Brain microvascular endothelial cell (primary cell): ENCODE results near the gene PPP5C.

ENCODE experiments used
- DNase-seq: peaks from one replicate; pipeline ENCODE4 v3.0.0-alpha.2; 2020
- H3K27ac ChIP-seq: fragments of 250-450 bp; sonication (Bioruptor Pico); 2 replicates; pipeline ENCODE4 v1.5.1; 2020; ENCODE audit warnings: mild to moderate bottlenecking, moderate library complexity
- H3K27me3 ChIP-seq: fragments of 250-450 bp; sonication (Bioruptor Pico); replicated peaks from 2 replicates; pipeline ENCODE4 v1.5.1; 2020; ENCODE audit warnings: mild to moderate bottlenecking
- H3K36me3 ChIP-seq: fragments of 250-450 bp; sonication (Bioruptor Pico); replicated peaks from 2 replicates; pipeline ENCODE4 v1.5.1; 2020; ENCODE audit warnings: mild to moderate bottlenecking
- H3K4me3 ChIP-seq: 2 replicates; pipeline ENCODE4 v1.5.1; 2011; ENCODE audit warnings: low read depth, mild to moderate bottlenecking, control low read depth, low read length, moderate library complexity
- CTCF ChIP-seq: IDR thresholded peaks from 2 replicates; pipeline ENCODE4 v1.5.1; 2011; ENCODE audit warnings: low read depth, mild to moderate bottlenecking, moderate library complexity, low read length, control low read depth, inconsistent platforms; ENCODE audit errors: missing control alignments
- in situ Hi-C: cut with HindIII; loops from 2 replicates; pipeline ENCODE4 v1.10.0; 2017; ENCODE audit warnings: low sequenced_read_pairs, low pct_ligation_motif_present

The PPP5C gene

GRCh38 chr19:46350029-46350757, 3.3 kb downstream of the PPP5C start:
- TF ChIP-seq CTCF = no peak
- Histone ChIP-seq H3K4me3 (no peak overlapping the region), H3K27ac (peak overlapping the region; percentile 72), H3K36me3 (peaks cover 17% of the 10 kb centered on the region), H3K27me3 (no peaks in the 10 kb centered on the region)
- no peak for DNase-seq
- in situ Hi-C loops = no loop called here

- Histone ChIP-seq H3K27ac (peak overlapping the region; percentile 72), H3K27me3 (no peaks in the 10 kb centered on the region), H3K36me3 (peaks cover 19% of the 10 kb centered on the region), H3K4me3 (no peak overlapping the region)
- in situ Hi-C loops = no loop called here
- no peak for DNase-seq
- TF ChIP-seq CTCF = no peak
Measured at GRCh38 chr19:46350758-46351159, 3.9 kb downstream of the PPP5C start.

DNA sequence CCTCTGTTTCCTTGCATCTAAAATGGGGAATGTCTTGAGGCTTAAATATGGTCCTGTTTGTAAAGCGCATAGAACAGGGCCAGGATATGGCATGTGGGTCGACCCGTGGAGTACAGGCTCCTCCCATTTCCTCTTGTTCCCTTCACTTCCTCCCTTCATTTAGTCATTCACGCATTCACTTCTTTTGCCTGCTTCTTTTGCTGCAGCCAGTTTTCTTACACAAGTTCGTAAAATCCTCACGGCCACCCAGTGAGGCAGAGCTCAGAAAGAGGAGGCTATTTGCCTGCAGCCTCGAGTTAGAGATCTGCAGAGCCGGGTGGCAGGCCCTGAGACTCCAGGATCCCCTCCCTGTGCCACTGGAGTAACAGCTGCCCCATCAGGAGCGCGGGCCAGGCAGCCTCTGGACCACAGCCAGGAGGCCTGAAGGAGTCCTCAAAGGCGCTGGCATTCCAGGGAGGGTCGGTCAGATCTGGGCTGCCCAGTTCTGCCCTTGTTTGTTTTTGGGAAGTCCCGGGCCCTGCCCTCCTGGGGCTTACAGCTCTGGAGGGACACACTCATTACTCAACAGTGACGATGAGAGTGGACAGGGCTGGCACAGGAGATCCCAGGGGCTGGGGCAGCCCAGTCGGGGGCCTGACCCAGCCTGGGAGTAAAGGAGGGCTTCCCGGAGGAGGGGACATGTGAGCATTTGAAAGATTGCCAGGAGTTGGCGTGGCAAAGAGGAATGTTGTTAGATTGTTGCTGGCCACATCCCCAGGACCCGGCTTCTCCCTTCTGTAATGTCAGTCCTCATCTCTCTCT, 4.6 kb downstream of the PPP5C start:
- Histone ChIP-seq H3K4me3 (no peak overlapping the region), H3K36me3 (peaks cover 20% of the 10 kb centered on the region), H3K27ac (peak overlapping the region; percentile 72), H3K27me3 (no peaks in the 10 kb centered on the region)
- in situ Hi-C loops = no loop called here
- TF ChIP-seq CTCF = no peak
- peak; percentile 63 for DNase-seq

DNA sequence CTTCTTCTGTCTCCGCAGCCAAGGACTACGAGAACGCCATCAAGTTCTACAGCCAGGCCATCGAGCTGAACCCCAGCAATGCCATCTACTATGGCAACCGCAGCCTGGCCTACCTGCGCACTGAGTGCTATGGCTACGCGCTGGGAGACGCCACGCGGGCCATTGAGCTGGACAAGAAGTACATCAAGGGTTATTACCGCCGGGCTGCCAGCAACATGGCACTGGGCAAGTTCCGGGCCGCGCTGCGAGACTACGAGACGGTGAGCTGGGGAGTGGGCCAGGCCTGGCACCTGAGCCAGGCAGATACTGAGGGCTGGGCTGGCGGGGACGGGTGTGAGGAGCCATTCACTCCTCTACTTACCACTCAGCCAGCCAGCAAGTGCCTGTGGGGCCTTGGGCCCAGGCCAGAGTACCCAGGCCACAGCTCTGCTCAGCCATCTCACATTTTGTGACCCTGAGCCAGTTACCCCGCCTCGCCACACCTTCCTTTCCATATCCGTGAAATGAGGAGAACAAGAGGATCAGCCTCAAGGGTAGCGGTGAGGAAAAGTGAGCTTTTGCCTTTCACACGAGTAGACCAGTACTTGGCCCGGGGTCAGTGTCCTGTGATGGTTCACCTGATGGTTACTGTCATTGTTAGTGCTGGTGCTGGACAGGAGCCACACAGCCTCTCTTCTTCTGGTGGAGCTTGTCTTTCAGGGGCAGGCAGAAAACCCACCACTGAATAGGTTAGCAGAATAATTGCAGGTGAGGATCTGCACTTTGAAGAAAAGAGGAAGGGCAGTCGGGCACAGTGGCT, 7.0 kb downstream of the PPP5C start:
- in situ Hi-C loops = no loop called here
- DNase-seq = no peak
- H3K4me3 ChIP-seq = no peak overlapping the region
- no peaks in the 10 kb centered on the region for H3K27me3 ChIP-seq
- TF ChIP-seq CTCF = no peak
- H3K27ac ChIP-seq = no peak overlapping the region
- H3K36me3 ChIP-seq = peaks cover 22% of the 10 kb centered on the region

DNA sequence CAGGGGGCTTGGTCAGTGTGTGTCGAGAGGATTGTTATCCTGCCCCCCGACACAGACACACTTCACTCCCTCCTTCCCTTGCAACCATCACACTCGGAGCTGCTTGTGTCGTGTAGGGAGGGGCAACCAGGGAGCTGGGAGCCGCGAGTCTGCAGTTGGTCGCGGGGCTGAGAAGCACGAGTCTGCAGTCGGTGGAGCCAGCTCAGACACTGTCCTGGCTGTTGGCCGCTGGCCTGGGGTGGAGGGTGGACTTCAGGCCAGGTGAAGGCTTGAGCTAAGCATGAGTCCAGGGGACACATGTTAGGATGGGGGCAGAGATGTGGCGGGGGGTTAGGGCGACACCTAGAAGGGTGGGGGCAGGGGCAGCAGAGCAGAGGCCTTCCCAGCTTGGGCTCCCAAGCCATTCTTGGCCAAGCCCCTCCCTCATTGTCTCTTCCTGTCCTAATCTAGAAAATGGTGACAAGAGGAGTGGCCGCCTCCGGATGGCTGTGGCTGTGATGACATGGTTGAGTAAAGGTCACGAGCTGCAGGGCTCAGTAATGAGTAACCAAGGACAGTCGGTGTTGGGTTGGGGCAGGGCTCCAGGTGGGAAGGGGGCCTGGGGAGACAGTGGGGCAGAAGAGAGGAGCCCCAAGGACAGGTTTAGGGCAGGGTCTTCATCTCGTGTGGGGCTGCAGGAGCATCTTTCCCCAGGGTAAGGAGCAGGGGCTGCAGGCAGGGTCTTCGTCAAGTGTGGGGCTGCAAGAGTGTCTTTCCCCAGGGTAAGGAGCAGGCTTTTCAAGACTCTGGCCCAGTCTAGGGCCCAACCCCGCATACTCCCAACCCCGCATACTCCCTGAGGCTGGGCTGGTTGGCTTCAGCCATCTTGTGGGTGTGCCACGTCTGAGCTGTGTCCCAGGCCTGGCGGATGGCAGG, 8.6 kb downstream of the PPP5C start:
- Histone ChIP-seq H3K36me3 (peaks cover 22% of the 10 kb centered on the region), H3K27ac (no peak overlapping the region), H3K4me3 (no peak overlapping the region), H3K27me3 (no peaks in the 10 kb centered on the region)
- no peak for TF ChIP-seq CTCF
- no peak for DNase-seq
- in situ Hi-C loops = no loop called here
